NCI-H2196 (cell line): Measurements from ENCODE around the gene NUBPL.

Experiments
- DNase-seq: peaks from one replicate; lab custom pipeline; 2025; ENCODE audit not compliant: unreplicated experiment; lab: John Stamatoyannopoulos, UW

The NUBPL gene

GRCh38 chr14:31561155-31561846 is at the start of gene NUBPL:
Gene NUBPL, plus strand, starts transcription at chr14:31561404. Its CDS starts 36 bp downstream, at chr14:31561440.
- peak; percentile 90 for DNase-seq

- no peak for DNase-seq
These were observed 34.1 kb upstream of the NUBPL start for GRCh38 chr14:31527087-31527486.

GRCh38 chr14:31527546-31527945 is 33.7 kb upstream of the NUBPL start:
- DNase-seq = no peak

- no peak for DNase-seq
These were observed 32.2 kb upstream of the NUBPL start for GRCh38 chr14:31529053-31529452.

- DNase-seq = no peak
These were observed 31.1 kb upstream of the NUBPL start for GRCh38 chr14:31530136-31530535.

GRCh38 chr14:31536201-31536960 is 24.8 kb upstream of the NUBPL start:
- no peak for DNase-seq

GRCh38 chr14:31541702-31542101 is 19.5 kb upstream of the NUBPL start:
- no peak for DNase-seq

- no peak for DNase-seq
These were observed 17.0 kb upstream of the NUBPL start for GRCh38 chr14:31543969-31544799.

- no peak for DNase-seq
These were observed 16.4 kb upstream of the NUBPL start for GRCh38 chr14:31544816-31545215.

- DNase-seq = no peak
These were observed 15.9 kb upstream of the NUBPL start for GRCh38 chr14:31545328-31545727.

GRCh38 chr14:31549817-31550216 is 11.4 kb upstream of the NUBPL start:
- DNase-seq = no peak

GRCh38 chr14:31550589-31550988 is 10.6 kb upstream of the NUBPL start:
- no peak for DNase-seq

- no peak for DNase-seq
These were observed 5.0 kb upstream of the NUBPL start for GRCh38 chr14:31556191-31556590.

- no peak for DNase-seq
These were observed 1.3 kb upstream of the NUBPL start for GRCh38 chr14:31559939-31560338.

- no peak for DNase-seq
These were observed 447 bp upstream of the NUBPL start for GRCh38 chr14:31560759-31561154.

- DNase-seq = no peak
These were observed 3.0 kb downstream of the NUBPL start for GRCh38 chr14:31564194-31564593.

GRCh38 chr14:31566456-31566855 is 5.3 kb downstream of the NUBPL start:
- no peak for DNase-seq

- DNase-seq = no peak
These were observed 6.5 kb downstream of the NUBPL start for GRCh38 chr14:31567655-31568054.

- DNase-seq = no peak
These were observed 7.0 kb downstream of the NUBPL start for GRCh38 chr14:31568161-31568560.

GRCh38 chr14:31568671-31569070 is 7.5 kb downstream of the NUBPL start:
- DNase-seq = no peak

GRCh38 chr14:31572955-31573354 is 11.8 kb downstream of the NUBPL start:
- DNase-seq = no peak

- no peak for DNase-seq
These were observed 15.7 kb downstream of the NUBPL start for GRCh38 chr14:31576949-31577348.
